ENCODE results near the gene TAF1C. TPM values are rescaled to one million over a fixed set of nuclear protein-coding genes. Genes with fewer than 3 reads are reported as not detected.

The TAF1C gene
- total RNA-seq, 2 donors from 2014 or later, result 43.7 to 75.9 TPM

- Histone ChIP-seq H3K27me3 (replicated peaks; ENCODE audit: insufficient read depth) (no peaks in the 10 kb centered on the region), H3K36me3 (peaks cover 32% of the 10 kb centered on the region), H3K9me3 (no peaks in the 10 kb centered on the region), H3K4me1 (ENCODE audit: control insufficient read depth in 1 of 2, low read depth in 2 of 2) (peaks cover 6 to 13% of the 10 kb centered on the region in 2 donors), H3K4me3 (no peak overlapping the region), H3K27ac (no peak overlapping the region)
- ATAC-seq (ENCODE audit: insufficient number of reproducible peaks, low FRiP score, low read depth) (no peak), DNase-seq (ENCODE audit: low spot score) (no peak)
- no peak for TF ChIP-seq CTCF (IDR thresholded peaks at IDR 0.05)
Observed at GRCh38 chr16:84184775-84185174, 2.1 kb downstream of the TAF1C start.

GRCh38 chr16:84183911-84184591 is 2.8 kb downstream of the TAF1C start:
- H3K36me3 ChIP-seq, result peaks cover 37% of the 10 kb centered on the region
- H3K4me3 ChIP-seq, result no peak overlapping the region
- no peak overlapping the region for H3K27ac ChIP-seq
- ATAC-seq (ENCODE audit: insufficient number of reproducible peaks, low FRiP score, low read depth) (no peak), DNase-seq (ENCODE audit: low spot score) (no peak)
- H3K27me3 ChIP-seq (replicated peaks; ENCODE audit: insufficient read depth), result no peaks in the 10 kb centered on the region
- no peak for TF ChIP-seq CTCF (IDR thresholded peaks at IDR 0.05)
- peaks cover 6 to 13% of the 10 kb centered on the region in 2 donors for H3K4me1 ChIP-seq (ENCODE audit: control insufficient read depth in 1 of 2, low read depth in 2 of 2)
- H3K9me3 ChIP-seq, result no peaks in the 10 kb centered on the region

- Histone ChIP-seq H3K4me3 (no peak overlapping the region), H3K4me1 (ENCODE audit: control insufficient read depth in 1 of 2, low read depth in 2 of 2) (peaks cover 6 to 13% of the 10 kb centered on the region in 2 donors), H3K36me3 (peaks cover 41% of the 10 kb centered on the region), H3K9me3 (no peaks in the 10 kb centered on the region), H3K27me3 (replicated peaks; ENCODE audit: insufficient read depth) (no peaks in the 10 kb centered on the region), H3K27ac (no peak overlapping the region)
- no peak for TF ChIP-seq CTCF (IDR thresholded peaks at IDR 0.05)
- ATAC-seq (ENCODE audit: insufficient number of reproducible peaks, low FRiP score, low read depth) (no peak), DNase-seq (ENCODE audit: low spot score) (no peak)
Observed at GRCh38 chr16:84183572-84183875, 3.3 kb downstream of the TAF1C start.

GRCh38 chr16:84182680-84183571 is 3.9 kb downstream of the TAF1C start:
- H3K36me3 ChIP-seq, result peaks cover 42% of the 10 kb centered on the region

More at GRCh38 chr16:84182680-84183571, 3.9 kb downstream of the TAF1C start:
- Histone ChIP-seq H3K27ac (no peak overlapping the region), H3K9me3 (no peaks in the 10 kb centered on the region), H3K27me3 (replicated peaks; ENCODE audit: insufficient read depth) (no peaks in the 10 kb centered on the region), H3K4me1 (ENCODE audit: control insufficient read depth in 1 of 2, low read depth in 2 of 2) (peaks cover 8 to 16% of the 10 kb centered on the region in 2 donors), H3K4me3 (no peak overlapping the region)
- TF ChIP-seq CTCF (IDR thresholded peaks at IDR 0.05), result no peak
- DNase-seq (ENCODE audit: low spot score), result no peak
- no peak for ATAC-seq (ENCODE audit: insufficient number of reproducible peaks, low FRiP score, low read depth)

Data from thoracic aorta (tissue), 2 donors.